Panc1 (cell line): ENCODE measurements around the gene P2RX1. TPM values are rescaled to one million over a fixed set of nuclear protein-coding genes. Genes with fewer than 3 reads are reported as not detected.

Source experiments
- ATAC-seq: fragments of 200-7000 bp; cut with Tn5 transposase; 2 replicates; pipeline ENCODE4 v1.9.1; 2020; ENCODE audit warnings: mild to moderate bottlenecking, moderate library complexity
- BruUV-seq: library from RNA; stranded (reverse); fragments of 400-500 nt; replicated peaks from 2 replicates; lab custom pipeline; 2021; lab: Mats Ljungman, UMichigan
- CTCF ChIA-PET: fragments of 300-600 bp; sonication (Branson Sonifier 250); formaldehyde crosslinking; loops from one replicate; lab custom pipeline; 2022; ENCODE audit warnings: antibody characterized with exemption; lab: Charles Lee
- POLR2A ChIA-PET: fragments of 300-600 bp; sonication (Branson Sonifier 250); formaldehyde crosslinking; loops from one replicate; lab custom pipeline; 2022; ENCODE audit warnings: antibody characterized with exemption; lab: Charles Lee
- DNase-seq: peaks from one replicate; pipeline ENCODE4 v3.0.0-alpha.2; 2010; ENCODE audit warnings: low read depth, low spot score
- H3K27ac ChIP-seq: 2 replicates; pipeline ENCODE4 v1.5.1; 2011; ENCODE audit warnings: mild to moderate bottlenecking, low read length, inconsistent platforms
- H3K27me3 ChIP-seq: fragments of 200-500 bp; sonication (Bioruptor generic); 2 replicates; pipeline ENCODE4 v1.6.0; 2014; ENCODE audit warnings: low read length, inconsistent platforms; ENCODE audit not compliant: control insufficient read depth, insufficient read depth
- H3K36me3 ChIP-seq: fragments of 200-500 bp; sonication (Bioruptor generic); 2 replicates; pipeline ENCODE4 v1.5.1; 2014; ENCODE audit warnings: inconsistent platforms, mild to moderate bottlenecking, low read length, moderate library complexity; ENCODE audit not compliant: control insufficient read depth, insufficient read depth
- H3K4me1 ChIP-seq: 2 replicates; pipeline ENCODE4 v1.5.1; 2011; ENCODE audit warnings: inconsistent platforms, mild to moderate bottlenecking, low read length, moderate library complexity; ENCODE audit not compliant: control insufficient read depth, insufficient read depth
- H3K4me3 ChIP-seq, 2 experiments: 2 replicates each; pipeline ENCODE4 v1.5.1; 2011 to 2012; ENCODE audit warnings: low read depth in 2 of 2, low read length in 2 of 2, mild to moderate bottlenecking in 2 of 2, inconsistent platforms in 1 of 2, moderate library complexity in 1 of 2
- H3K9me3 ChIP-seq: fragments of 200-500 bp; sonication (Bioruptor generic); 2 replicates; pipeline ENCODE4 v1.5.1; 2014; ENCODE audit warnings: low read depth, mild to moderate bottlenecking, inconsistent platforms, low read length, moderate library complexity; ENCODE audit not compliant: control insufficient read depth, insufficient read depth
- POLR2AphosphoS5 ChIP-seq: IDR thresholded peaks from 2 replicates; pipeline ENCODE4 v1.6.1; 2012; ENCODE audit warnings: mild to moderate bottlenecking, low read depth, low read length, moderate library complexity
- SIN3A ChIP-seq: IDR thresholded peaks from 2 replicates; pipeline ENCODE4 v1.6.1; 2012; ENCODE audit warnings: low read depth, mild to moderate bottlenecking, low read length, moderate library complexity, borderline replicate concordance; ENCODE audit not compliant: insufficient read depth
- TCF7L2 ChIP-seq: IDR thresholded peaks from 2 replicates; pipeline ENCODE4 v1.6.1; 2011; ENCODE audit warnings: mild to moderate bottlenecking, low read depth, low read length, inconsistent platforms
- in situ Hi-C: cut with HindIII; loops from 2 replicates; pipeline ENCODE4 v1.10.0; 2016; ENCODE audit warnings: low sequenced_read_pairs, low pct_unique_long_range_greater_than_20kb
- intact Hi-C: fragments of 100-400 bp; cut with micrococcal nuclease; formaldehyde crosslinking; loops from one replicate; pipeline ENCODE4 v1.10.0; 2022; ENCODE audit not compliant: unreplicated experiment
- total RNA-seq: library from RNA; stranded (reverse); gene quantifications from one replicate; pipeline ENCODE4 v1.2.1, GENCODE V29; 2021; ENCODE audit not compliant: unreplicated experiment
- TF ChIP-seq, protein P1 (sequence below): fragments of 450-650 bp; IDR thresholded peaks from 2 replicates; pipeline ENCODE4 v1.5.1; 2017; ENCODE audit warnings: mild to moderate bottlenecking
- TF ChIP-seq, protein P2 (sequence below), 2 experiments: IDR thresholded peaks; 2 replicates each; pipeline ENCODE4 v1.6.1; 2011 to 2012; ENCODE audit warnings: low read depth in 2 of 2, control low read depth in 1 of 2, low read length in 1 of 2, mild to moderate bottlenecking in 1 of 2, moderate library complexity in 1 of 2; ENCODE audit not compliant: insufficient read depth in 1 of 2

P2RX1 gene
- total RNA-seq, 1 experiment from 2014 or later: not detected

DNA sequence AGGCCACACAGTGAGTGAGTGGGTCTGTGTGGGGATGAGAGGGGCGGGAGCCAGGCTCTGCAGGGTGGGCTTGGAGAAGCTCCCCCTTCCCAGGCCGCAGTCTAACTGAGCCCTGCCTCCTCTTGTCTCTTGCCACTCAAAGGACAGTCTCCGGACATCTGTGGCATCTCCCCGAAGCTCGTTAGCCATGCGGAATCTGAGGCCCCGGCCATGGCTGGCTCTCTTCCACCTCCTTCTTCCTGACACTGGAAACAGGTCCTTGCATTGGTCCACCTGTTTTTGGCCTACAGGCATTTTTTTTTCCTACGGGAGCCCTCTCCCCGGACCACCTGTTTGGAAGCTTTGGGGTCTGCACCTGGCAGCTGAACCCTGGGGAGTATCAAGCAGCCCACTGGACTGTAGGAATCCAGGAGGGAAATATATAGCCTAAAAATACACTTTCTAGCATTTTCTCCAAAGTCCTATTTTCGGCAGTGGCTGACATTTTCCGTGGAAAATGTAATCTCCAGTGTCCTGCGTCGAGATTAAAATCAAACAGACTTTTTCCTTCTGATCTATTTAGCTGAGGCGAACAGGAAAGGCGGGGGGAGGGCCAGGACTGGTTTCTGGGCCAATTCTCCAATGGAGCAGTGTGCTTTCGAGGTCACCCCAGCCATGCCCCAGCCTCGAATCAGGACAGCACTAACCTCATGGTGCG lies 38.9 kb upstream of the P2RX1 start:
- POLR2A ChIA-PET: no interaction called here
- no peak for ATAC-seq
- H3K27me3 ChIP-seq: no peaks in the 10 kb centered on the region
- no TSS peak for BruUV-seq
- H3K4me3 ChIP-seq: no peak overlapping the region
- H3K36me3 ChIP-seq: no peaks in the 10 kb centered on the region
- no peak for TF ChIP-seq SIN3A
- no peak for TF ChIP-seq POLR2AphosphoS5
- TF ChIP-seq, protein P1, sequence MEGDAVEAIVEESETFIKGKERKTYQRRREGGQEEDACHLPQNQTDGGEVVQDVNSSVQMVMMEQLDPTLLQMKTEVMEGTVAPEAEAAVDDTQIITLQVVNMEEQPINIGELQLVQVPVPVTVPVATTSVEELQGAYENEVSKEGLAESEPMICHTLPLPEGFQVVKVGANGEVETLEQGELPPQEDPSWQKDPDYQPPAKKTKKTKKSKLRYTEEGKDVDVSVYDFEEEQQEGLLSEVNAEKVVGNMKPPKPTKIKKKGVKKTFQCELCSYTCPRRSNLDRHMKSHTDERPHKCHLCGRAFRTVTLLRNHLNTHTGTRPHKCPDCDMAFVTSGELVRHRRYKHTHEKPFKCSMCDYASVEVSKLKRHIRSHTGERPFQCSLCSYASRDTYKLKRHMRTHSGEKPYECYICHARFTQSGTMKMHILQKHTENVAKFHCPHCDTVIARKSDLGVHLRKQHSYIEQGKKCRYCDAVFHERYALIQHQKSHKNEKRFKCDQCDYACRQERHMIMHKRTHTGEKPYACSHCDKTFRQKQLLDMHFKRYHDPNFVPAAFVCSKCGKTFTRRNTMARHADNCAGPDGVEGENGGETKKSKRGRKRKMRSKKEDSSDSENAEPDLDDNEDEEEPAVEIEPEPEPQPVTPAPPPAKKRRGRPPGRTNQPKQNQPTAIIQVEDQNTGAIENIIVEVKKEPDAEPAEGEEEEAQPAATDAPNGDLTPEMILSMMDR: no peak
- no peak for TF ChIP-seq TCF7L2
- TF ChIP-seq, protein P2, sequence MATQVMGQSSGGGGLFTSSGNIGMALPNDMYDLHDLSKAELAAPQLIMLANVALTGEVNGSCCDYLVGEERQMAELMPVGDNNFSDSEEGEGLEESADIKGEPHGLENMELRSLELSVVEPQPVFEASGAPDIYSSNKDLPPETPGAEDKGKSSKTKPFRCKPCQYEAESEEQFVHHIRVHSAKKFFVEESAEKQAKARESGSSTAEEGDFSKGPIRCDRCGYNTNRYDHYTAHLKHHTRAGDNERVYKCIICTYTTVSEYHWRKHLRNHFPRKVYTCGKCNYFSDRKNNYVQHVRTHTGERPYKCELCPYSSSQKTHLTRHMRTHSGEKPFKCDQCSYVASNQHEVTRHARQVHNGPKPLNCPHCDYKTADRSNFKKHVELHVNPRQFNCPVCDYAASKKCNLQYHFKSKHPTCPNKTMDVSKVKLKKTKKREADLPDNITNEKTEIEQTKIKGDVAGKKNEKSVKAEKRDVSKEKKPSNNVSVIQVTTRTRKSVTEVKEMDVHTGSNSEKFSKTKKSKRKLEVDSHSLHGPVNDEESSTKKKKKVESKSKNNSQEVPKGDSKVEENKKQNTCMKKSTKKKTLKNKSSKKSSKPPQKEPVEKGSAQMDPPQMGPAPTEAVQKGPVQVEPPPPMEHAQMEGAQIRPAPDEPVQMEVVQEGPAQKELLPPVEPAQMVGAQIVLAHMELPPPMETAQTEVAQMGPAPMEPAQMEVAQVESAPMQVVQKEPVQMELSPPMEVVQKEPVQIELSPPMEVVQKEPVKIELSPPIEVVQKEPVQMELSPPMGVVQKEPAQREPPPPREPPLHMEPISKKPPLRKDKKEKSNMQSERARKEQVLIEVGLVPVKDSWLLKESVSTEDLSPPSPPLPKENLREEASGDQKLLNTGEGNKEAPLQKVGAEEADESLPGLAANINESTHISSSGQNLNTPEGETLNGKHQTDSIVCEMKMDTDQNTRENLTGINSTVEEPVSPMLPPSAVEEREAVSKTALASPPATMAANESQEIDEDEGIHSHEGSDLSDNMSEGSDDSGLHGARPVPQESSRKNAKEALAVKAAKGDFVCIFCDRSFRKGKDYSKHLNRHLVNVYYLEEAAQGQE (IDR thresholded peaks at IDR 0.05; ENCODE audit: insufficient read depth in 1 of 2, low read depth in 2 of 2, low read length in 1 of 2): no peak
- DNase-seq: no peak
- in situ Hi-C loops: no loop called here
- CTCF ChIA-PET: no interaction called here
- H3K9me3 ChIP-seq: no peaks in the 10 kb centered on the region
- no peak overlapping the region for H3K27ac ChIP-seq
- intact Hi-C loops: no loop called here
- peaks cover 10% of the 10 kb centered on the region for H3K4me1 ChIP-seq

DNA sequence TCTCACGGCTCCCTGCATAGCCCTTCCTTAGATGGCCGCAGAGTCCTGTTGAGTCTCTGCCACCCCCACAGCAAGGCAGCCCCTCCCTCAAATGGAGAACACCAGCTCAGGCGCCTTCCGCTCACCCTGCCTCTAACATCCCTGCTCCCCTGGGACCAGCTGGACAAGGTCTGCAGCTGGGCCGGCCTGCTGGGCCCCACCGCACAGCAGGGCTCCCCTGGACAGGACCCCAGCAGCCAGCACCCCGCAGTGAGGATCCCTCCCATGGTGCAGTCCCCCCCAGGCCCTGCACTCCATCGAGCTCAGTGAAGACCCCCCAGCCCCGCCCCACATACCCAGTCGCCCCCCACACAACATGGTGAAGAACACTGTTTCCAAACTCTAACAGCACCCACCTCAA lies 37.8 kb upstream of the P2RX1 start:
- Histone ChIP-seq H3K27me3 (no peaks in the 10 kb centered on the region), H3K9me3 (no peaks in the 10 kb centered on the region), H3K4me1 (peaks cover 3% of the 10 kb centered on the region; the same call in 1 of the 2 replicates), H3K4me3 (no peak overlapping the region), H3K36me3 (no peaks in the 10 kb centered on the region), H3K27ac (no peak overlapping the region)
- in situ Hi-C loops (no loop called here), intact Hi-C loops (no loop called here)
- DNase-seq (no peak), ATAC-seq (no peak)
- ChIA-PET CTCF (no interaction called here), POLR2A (interaction anchor here (0.6 kb wide), 1 partner anchor 190 kb away, joined by 5 read pairs; no protein-coding TSS in a partner anchor)
- TF ChIP-seq, protein P1: no peak
- TF ChIP-seq TCF7L2: no peak
- no peak for TF ChIP-seq POLR2AphosphoS5
- TF ChIP-seq, protein P2 (IDR thresholded peaks at IDR 0.05; ENCODE audit: insufficient read depth in 1 of 2, low read depth in 2 of 2, low read length in 1 of 2): no peak
- TF ChIP-seq SIN3A: no peak
- no TSS peak for BruUV-seq
